Activated naive CD8-positive, alpha-beta T cell treated with anti-CD3 and anti-CD28 coated beads, Interleukin-2, amount 50 U/mL, for 16 hours (primary cell): Measurements from ENCODE around the gene FERMT1.
"Not testable (repeated sequence)": the region's sequence is repeated elsewhere in the genome, so short reads cannot be mapped to it uniquely, and the experiment has no call there.

Experiments used
- DNase-seq: peaks from one replicate; pipeline ENCODE4 v3.0.0-alpha.2; 2020; ENCODE audit warnings: low read depth, low spot score

The FERMT1 gene

DNA sequence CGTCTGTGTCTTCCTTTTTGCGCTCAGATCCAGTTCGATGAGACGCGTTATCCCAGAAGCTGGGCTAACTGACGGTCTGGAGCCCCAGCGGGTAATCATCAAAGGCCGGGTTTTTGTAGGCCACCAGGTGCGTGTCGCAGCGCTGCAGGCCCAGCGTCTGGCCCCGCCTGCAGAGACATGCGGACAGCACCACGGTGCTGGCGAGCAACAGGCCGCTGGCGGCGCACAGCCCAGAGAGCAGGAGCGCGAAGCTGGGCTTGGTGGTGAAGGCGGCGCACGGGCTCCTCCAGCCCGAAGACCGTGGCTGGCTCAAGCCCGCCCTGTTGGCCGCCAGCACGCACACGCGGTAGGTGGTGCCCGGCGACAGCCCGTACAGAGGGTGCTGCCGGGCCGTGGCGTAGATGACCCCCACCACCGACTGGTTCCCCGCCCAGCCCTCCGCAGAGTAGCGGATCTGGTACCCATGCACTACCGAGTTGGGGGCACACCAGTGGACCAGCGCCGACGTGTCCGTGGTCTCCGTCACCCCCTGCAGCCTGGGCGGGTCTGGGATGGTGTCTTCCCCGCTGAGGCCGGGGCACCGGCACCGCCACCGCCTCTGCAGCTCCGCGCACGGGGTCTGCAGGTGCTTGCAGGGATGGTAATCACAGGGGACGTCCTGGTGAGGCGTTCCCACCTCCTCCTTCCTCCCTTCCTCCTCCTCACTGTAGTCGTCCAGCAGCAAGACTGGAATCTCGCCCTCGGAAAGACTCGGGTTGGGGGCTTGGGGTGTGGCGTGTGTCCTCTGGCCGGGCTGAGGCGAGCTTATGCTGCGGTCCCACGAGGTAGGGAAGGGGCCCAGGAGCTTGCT lies 81.6 kb downstream of the FERMT1 start:
- no peak for DNase-seq

DNA sequence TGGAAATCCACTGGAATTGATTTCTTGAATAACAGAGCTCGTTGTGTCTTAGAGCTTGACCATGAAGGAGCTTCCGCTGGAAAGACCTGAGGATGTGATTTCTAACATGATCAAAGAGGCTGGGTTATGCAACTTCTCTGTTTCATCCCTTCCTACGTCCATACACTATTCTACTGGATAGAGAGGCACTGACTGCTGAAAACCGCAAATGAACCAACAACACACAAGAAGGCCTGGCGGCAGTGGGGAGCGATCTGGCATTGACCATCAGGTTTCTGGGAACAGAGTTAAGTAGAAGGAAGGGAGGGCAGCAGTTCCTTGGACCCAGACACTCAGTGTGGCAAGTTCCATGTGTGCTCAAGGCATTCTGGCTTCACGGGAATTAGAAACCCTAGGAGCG lies 82.3 kb downstream of the FERMT1 start:
- no peak for DNase-seq

DNA sequence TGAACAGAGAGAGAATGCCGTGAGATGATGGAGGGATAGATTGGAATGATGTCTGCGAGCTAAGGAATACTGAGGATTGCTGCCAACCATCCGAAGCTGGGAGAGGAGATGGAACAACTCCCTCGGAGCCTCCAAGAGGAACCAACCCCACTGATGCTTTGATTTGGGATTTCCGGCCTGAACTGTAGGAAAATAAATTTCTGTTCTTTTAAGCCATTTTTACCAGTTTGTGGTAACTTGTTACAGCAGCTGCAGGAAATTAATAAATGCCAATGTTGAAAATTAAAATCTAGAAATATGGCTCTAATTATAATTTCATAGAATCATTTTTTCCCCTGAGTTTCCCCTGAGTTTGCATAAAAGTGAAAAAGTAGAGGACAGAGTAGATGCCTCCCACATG lies 83.1 kb downstream of the FERMT1 start:
- DNase-seq, result no peak

DNA sequence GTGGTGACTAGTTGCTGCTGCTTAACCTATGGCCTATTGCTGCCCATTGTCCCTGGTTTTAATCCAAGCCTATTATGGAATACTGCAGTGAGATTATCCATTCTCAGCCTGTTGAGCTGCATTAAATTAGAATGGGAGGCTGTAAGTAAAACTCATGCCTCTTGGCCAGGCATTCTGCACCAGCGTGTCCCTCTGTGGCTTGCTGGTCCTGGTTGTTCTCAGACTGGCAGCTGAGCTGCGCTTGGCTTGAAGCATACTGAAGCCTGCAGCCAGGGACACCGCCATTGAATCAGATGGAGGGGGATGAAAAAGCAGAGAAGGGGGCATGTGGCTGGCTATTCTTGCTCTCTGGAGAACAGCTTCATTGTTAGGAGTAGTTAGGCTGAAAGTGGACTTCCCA lies 84.6 kb downstream of the FERMT1 start:
- no peak for DNase-seq

DNA sequence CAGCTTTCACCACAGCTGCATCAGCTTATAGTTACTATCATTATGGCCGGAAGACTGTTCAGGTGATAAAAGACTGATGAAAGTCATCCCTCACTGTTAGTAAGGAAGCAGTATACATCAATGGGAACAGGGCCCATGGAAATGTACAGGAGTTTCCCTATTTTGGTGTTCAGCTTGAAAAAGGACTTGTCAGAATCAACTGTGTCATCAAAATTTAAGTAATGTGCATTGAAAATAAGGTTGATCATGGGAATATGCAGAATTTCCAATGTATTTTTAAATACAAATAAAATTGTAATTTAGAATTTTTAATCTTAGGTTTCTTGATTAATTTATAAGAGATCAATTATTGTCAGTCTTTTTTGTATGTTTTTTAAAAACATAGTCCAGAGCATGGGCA lies 85.7 kb downstream of the FERMT1 start:
- DNase-seq, result no peak

DNA sequence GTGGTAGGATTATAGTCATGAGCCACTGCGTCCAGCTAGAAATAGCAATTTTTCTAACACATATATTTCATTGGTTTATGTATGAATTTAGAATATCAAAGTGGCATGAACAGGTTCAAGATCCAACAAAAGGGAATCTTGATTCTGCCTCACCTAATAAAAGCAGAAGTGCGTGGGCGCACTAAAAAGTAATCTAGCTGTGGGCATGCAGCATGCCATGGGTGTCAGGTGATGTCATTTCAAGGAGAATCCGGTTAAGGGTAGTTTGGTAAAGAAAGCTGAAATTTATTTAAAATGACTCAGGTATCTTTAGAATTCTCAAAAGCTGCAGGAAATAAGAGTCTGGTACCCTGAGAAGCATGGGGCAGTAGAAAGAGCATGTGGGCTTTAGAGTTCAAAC lies 86.6 kb downstream of the FERMT1 start:
- DNase-seq, result no peak

DNA sequence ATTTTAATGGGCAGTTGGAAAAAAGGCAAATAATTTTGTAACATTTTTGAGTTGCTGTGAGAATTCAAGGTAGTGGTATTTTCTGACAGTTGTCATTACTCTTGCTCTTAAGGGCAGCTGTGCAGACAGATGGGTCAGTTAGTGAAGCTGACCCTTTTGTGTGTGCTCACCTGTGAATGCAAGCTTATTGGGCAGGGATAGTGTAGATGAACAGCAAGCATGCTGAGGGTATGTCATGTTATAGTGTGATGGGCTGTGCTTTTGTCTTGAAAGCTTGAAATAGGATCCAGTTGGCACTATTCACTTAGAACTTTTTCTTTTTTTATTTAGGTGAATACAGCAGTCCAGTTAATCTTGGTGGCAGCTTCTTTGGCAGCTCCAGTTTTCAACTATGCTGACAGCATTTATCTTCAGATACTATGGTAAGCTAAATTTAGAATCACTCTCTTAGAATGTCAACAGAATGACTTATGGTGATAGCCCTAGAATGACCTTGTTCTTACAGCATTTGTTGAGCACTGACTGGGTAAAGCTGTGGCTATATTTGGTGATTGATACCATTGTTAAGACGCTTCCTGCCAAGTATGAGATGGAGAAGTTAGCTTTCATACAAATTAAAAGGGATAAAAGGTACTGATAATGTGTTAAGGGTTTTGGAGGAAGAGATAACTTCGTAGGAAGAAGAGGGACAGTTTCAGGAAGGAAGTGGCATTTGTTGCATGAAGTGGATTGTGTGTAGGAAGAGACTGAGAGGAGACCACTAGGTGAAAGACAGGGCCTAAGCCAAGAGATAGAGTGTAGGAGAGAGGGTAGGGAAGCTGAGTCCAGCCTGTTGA lies 88.5 kb downstream of the FERMT1 start:
- DNase-seq, result no peak

DNA sequence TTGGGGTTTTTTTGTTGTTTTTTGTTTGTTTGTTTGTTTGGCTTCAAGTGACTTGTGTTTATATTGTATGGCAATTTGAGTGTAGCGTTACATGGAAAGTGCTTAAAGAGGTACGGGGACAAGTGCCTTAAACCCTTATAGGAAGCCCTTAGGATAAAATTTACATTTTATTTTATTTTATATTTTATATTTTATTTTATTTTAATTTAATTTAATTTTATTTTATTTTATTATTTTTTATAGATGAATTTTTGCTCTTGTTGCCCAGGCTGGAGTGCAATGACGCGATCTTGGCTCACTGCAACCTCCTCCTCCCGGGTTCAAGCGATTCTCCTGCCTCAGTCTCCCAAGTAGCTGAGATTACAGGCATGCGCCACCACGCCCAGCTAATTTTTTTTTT lies 89.9 kb downstream of the FERMT1 start:
- DNase-seq, result not testable (repeated sequence)

DNA sequence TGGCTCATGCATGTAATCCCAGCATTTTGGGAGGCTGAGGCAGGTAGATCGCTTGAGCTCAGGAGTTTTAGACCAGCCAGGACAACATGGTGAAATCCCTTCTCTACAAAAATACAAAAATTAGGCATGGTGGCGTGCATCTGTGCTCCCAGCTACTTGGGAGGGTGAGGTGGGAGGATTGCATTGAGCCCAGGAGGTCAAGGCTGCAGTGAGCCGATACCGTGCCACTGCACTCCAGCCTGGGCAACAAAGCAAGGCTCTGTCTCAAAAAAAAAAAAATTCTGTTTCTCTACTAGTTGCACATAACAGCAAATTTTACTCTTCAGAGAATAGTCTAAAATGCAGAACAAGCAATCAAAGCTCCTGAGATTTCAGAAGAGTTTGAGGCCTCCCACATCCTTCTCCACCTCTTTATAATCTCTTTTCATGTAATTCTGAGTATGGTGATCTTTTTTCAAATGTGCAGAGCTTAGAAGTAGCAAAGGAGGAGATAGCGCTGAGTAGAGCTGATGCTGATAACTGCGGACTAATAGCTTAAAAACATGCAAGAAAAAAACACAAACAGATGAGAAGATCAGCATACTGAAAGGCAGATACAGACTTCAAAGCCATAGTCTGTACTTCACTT lies 92.3 kb downstream of the FERMT1 start:
- DNase-seq, result no peak

DNA sequence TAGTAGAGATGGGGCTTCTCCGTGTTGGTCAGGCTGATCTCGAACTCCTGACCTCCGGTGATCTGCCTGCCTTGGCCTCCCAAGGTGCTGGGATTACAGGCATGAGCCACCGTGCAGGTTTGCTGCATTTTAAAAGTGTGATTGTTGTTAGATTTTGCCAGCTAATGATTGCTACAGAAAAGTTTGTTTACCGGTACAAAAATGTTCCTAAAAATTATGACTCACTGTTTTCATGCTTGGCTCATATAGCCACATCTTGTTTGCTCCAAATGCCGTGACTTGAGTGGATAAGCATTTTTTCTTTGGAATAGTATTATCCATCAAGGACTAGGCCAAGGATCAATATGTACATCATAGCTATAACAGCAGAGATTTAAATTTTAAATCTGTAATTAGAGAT lies 93.3 kb downstream of the FERMT1 start:
- no peak for DNase-seq

DNA sequence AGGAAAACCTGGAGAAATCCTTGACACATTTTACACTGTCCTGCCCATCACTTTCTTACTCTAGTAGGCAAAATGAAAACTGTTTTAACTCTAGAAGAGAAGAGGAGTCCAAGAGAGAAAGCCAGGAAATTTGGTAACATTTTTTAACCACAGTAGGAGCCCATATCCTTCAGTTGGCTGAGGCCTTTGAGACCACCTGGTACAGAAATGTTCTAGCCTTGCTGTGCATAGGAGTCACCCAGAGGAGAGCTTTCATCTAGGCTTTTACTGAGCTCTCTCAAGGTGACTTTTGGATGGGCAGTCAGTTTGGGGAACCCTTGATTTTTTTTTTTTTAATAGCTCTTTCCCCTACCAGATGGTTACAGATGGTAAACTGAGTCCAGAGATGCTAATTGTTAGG lies 94.0 kb downstream of the FERMT1 start:
- DNase-seq, result no peak

DNA sequence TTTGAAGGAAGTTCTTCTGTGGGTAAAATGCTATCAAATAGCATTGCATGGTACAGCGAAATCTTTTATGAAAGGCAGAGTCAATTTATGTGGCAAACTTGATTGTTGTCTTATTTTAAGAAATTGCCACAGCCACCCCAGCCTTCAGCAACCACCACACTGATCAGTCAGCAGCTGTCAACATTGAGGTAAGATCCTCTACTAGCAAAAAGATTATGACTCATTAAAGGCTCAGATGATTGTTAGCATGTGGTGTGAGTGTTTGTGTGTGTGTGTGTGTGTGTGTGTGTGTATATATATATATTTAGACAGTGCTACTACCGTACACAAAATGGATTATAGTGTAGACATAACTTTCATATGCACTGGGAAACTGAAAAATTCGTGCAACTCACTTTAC lies 96.8 kb downstream of the FERMT1 start:
- no peak for DNase-seq
